Myocyte (in vitro differentiated cells): ENCODE measurements around the gene SND1. TPM values are rescaled to one million over a fixed set of nuclear protein-coding genes. Genes with fewer than 3 reads are reported as not detected.
"Not testable (repeated sequence)": the region's sequence is repeated elsewhere in the genome, so short reads cannot be mapped to it uniquely, and the experiment has no call there.

Experiments used
- DNase-seq: peaks from one replicate; pipeline ENCODE4 v3.0.0-alpha.2; 2012; ENCODE audit warnings: low read depth
- total RNA-seq: library from RNA; depleted of rRNA; stranded (reverse); fragments of >200 nt; gene quantifications from 2 replicates; pipeline ENCODE4 v1.2.3, GENCODE V29; 2014

Gene SND1
- total RNA-seq, 1 donor from 2014 or later = 218 TPM

GRCh38 chr7:127901895-127902703, 250.1 kb downstream of the SND1 start:
- DNase-seq = no peak

- not testable (repeated sequence) for DNase-seq
Observed at GRCh38 chr7:127902753-127903152, 250.8 kb downstream of the SND1 start.

GRCh38 chr7:127903892-127904669, 252.1 kb downstream of the SND1 start:
- no peak for DNase-seq

DNA sequence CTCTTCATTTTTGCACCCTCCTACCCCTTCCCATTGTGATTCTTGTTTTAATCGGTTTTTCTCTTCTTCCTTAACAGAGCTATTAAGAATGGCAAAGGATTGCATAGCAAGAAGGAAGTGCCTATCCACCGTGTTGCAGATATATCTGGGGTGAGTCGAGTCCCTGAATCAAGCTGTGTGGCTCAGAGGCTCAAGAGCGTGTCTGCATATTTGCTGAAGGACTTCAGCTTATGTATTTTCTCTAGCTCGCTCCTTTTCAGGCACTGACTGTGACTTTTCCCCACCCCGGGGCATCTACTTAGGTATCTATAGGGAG, 252.6 kb downstream of the SND1 start:
- no peak for DNase-seq

DNA sequence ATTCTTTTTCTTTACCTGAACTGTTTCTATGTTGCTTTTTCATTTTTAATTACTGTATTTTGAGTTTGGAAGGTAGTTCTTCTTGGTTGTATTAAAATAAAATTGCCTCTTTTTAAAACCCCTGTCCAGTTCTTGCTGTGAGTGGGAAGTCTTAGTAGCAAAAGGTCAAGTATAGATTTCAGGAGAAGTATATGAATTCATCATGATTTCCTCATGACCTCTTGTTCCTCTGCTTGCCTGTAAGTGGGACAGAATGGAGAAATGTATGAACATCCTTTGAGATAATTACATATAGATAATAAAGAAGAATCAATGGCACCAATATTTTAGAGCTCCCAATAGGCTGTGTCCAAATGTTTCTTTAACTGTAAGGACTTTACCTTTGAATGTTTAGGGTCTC, 253.0 kb downstream of the SND1 start:
- DNase-seq = no peak

GRCh38 chr7:127905491-127906330, 253.7 kb downstream of the SND1 start:
- no peak for DNase-seq

GRCh38 chr7:127907110-127908040, 255.4 kb downstream of the SND1 start:
- no peak for DNase-seq

DNA sequence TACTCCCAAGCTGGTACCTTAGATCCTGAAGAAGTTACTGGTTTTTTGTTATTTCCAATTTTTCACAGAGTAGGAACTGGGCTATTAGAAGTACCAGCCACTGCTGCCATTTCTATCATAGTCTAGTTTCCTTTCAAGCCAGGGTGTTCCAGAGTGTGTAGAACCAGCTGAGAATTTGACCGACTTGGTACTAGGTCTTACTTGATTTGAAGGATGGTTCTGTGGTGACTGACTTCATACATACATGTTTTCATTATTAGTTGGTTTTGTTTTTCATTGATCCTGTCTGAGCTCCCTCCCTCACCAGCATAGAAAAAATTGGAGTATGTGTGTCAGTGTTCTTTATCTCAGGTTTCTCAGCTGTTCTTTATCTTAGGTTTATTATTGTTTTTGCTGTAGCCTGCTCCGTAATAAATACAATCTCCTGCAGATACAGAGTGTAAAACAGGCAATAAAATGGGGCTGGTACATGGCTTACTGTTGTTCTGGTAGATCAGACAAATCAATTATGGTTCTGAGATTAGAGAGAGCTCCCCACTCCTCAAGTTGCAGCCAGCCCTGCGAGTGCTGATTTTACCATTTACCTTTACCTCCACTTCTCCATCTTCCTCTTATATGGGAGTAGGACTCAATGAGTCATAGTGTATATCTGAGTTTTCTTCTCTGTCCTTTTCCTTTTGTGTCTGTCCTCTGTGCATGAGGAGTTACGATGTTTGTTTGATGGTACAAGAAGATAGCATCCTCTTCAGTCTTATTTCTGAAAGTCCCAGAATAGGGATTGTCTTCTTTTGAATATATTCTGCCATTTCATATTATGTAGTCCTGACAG, 256.6 kb downstream of the SND1 start:
- no peak for DNase-seq

GRCh38 chr7:127909424-127910152, 257.6 kb downstream of the SND1 start:
- DNase-seq = no peak

DNA sequence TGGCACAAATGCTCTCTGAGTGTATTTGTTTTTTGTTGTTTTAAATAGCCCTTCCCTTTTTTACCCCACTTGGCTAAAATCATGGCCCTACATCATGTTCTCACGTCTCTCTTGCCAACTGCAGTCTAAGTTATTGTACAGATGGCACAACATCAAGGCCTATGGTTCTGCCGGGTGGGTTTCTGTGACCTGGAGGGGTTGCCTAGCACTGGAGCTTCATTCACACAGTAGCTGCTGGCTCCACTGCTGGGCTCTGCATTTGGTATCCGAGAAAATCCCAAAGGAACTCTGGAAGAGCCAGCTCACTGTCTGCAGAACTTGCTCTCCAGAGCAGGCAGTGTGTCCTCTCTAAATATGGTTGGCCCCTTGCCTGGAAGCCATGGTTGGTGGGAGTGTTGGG, 258.7 kb downstream of the SND1 start:
- peak; percentile 30 for DNase-seq

DNA sequence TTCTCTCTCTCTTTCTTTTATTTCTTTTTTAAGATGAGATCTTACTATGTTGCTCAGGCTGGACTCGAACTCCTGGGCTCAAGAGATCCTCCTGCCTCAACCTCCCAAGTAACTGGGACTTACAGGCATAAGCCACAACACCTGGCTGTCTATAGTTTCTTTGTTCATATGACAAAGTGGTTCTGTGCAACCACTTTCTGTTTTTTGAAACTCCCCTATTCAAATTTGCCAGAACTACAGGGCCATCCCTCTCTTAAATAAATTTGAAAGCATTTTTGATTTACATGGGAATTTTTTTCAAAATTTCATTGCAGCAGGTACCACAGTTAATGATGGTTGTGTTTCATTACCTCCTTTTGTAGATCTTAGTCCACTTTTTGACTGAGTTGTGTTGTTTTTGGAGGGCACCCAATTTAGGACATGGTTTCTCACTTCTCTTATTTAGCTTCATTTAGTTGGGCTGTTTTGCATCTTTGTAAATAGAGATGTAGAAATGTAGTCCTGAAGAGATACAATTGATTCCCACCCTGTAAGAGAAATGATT, 260.0 kb downstream of the SND1 start:
- no peak for DNase-seq

DNA sequence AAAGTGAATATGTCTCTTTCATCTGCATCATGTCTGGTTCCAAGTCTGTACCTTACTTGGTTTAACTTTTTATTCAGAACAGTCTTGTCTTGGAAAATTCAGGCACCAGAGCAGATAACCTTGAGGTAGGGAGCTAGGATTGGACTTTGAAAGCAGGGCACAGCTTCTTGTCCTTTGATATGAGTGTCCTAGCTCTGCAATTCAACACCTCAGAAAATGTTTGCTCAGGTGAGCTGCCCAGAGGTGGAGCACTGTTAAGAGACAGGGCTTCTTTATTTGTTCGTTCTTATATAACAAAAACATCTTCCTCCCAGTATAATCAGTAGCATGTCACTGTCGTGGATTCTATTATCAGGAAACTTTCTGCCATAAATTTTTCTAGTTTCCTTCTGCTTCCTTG, 260.9 kb downstream of the SND1 start:
- no peak for DNase-seq

GRCh38 chr7:127913686-127914085, 261.7 kb downstream of the SND1 start:
- no peak for DNase-seq

- DNase-seq = no peak
Observed at GRCh38 chr7:127914693-127915092, 262.7 kb downstream of the SND1 start.

GRCh38 chr7:127916735-127917134, 264.7 kb downstream of the SND1 start:
- DNase-seq = no peak

- no peak for DNase-seq
Observed at GRCh38 chr7:127918130-127918529, 266.1 kb downstream of the SND1 start.

- DNase-seq = peak; percentile 42
Observed at GRCh38 chr7:127920787-127921438, 268.9 kb downstream of the SND1 start.

- no peak for DNase-seq
Observed at GRCh38 chr7:127922656-127923055, 270.7 kb downstream of the SND1 start.
